Measurements from ENCODE around the gene SLC12A7. TPM values are rescaled to one million over a fixed set of nuclear protein-coding genes. Genes with fewer than 3 reads are reported as not detected.

SLC12A7 gene
- total RNA-seq, 2 donors from 2014 or later, result 27.6 to 138 TPM

DNA sequence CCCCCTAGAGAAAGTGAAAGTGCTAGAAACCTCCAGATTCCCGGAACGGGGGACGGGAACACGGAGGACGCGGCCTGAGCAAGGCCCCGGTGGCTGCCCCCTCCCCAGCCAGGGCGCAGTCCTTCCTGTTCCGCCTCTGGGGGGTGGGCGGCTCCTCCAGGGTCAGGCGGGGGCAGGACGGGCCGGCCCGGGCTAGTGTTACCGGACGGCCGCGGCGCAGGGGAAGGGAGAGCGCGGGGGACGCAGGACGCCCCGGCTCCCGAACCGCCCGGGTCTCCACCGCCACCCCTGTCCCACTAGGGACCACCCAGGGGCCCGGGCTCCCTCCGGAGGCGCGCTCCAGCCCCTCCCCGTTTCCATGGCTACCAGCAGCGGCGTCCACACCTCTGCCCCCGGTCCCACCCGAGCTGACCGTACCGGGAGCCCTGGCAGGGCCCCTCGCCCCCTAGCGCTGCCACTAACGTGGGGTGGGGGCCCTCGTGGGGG is 579 bp downstream of the SLC12A7 start:
- TF ChIP-seq POLR2A (IDR thresholded peaks at IDR 0.05), result no peak
- TF ChIP-seq POLR2AphosphoS5 (IDR thresholded peaks at IDR 0.05), result no peak
- TF ChIP-seq, protein P1, sequence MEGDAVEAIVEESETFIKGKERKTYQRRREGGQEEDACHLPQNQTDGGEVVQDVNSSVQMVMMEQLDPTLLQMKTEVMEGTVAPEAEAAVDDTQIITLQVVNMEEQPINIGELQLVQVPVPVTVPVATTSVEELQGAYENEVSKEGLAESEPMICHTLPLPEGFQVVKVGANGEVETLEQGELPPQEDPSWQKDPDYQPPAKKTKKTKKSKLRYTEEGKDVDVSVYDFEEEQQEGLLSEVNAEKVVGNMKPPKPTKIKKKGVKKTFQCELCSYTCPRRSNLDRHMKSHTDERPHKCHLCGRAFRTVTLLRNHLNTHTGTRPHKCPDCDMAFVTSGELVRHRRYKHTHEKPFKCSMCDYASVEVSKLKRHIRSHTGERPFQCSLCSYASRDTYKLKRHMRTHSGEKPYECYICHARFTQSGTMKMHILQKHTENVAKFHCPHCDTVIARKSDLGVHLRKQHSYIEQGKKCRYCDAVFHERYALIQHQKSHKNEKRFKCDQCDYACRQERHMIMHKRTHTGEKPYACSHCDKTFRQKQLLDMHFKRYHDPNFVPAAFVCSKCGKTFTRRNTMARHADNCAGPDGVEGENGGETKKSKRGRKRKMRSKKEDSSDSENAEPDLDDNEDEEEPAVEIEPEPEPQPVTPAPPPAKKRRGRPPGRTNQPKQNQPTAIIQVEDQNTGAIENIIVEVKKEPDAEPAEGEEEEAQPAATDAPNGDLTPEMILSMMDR (IDR thresholded peaks at IDR 0.05), result no peak
- intact Hi-C loops (cut with DNase I), result no loop called here
- DNase-seq (ENCODE audit: low spot score), result no peak

DNA sequence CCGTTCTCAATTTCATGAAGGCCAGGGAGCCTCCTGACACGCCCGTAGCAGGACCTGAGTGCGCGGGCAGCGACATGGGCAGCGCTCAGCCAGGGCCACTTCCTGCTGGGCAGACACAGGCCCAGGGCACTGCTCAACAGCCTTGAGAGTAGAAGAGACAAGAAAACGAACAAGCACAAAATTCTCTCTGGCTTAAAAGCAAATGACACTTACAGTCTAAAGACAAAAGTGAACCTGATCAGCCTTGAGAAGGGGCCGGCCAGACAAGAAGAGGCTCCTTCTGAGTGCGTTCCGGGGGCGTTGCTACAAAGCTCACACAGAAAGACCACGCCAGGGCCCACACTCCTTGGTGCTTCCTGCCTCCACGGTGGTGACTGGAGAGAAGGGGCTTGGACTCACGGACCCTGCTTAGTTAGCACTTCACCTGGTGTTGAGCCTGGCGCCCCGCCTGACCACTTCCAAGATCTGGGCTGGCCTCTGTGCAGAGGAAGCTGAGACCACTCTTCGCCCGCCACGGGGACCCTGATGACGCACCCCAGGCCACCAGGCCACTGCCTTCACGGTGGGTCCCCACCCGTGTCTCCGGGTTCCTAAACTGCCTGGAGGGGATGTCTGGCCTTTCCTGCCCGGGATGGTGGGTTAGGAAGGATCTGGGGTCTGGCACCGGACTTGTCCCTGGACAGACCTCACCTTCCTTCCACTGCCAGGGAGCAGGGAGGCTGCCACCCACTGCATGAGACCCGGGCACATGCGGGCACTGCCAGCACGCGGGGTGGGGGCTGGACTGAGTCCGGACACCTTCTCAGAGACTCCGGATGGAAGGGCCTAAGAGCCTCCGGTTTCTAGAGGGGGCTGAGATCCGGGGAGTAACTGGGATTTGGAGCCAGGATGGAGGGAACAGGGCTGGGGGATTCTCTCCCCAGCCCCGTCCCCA is 1.3 kb downstream of the SLC12A7 start:
- Histone ChIP-seq H3K27ac (peak overlapping the region; percentile 81 to 83), H3K36me3 (no peaks in the 10 kb centered on the region), H3K9me3 (no peaks in the 10 kb centered on the region), H3K4me1 (replicated peaks) (peaks cover 3% of the 10 kb centered on the region), H3K4me3 (peak overlapping the region; percentile 95 to 98), H3K27me3 (replicated peaks; ENCODE audit: insufficient read depth) (no peaks in the 10 kb centered on the region)
- intact Hi-C loops (cut with DNase I), result no loop called here
- no peak for DNase-seq (ENCODE audit: low spot score)
- TF ChIP-seq POLR2AphosphoS5 (IDR thresholded peaks at IDR 0.05) (no peak), POLR2A (IDR thresholded peaks at IDR 0.05) (no peak)
- TF ChIP-seq, protein P1 (IDR thresholded peaks at IDR 0.05), result no peak
- WGBS, result 36% methylated on average over 35 of the region's 35 CpGs

More for the DNA sequence above, 579 bp downstream of the SLC12A7 start:
- WGBS, result 0% methylated on average over 8 of the region's 43 CpGs
- no peaks in the 10 kb centered on the region for H3K36me3 ChIP-seq
- no peaks in the 10 kb centered on the region for H3K27me3 ChIP-seq (replicated peaks; ENCODE audit: insufficient read depth)
- H3K4me3 ChIP-seq, result peak overlapping the region; percentile 95 to 98
- H3K27ac ChIP-seq, result peak overlapping the region; percentile 81 to 83
- peaks cover 3% of the 10 kb centered on the region for H3K4me1 ChIP-seq (replicated peaks)
- no peaks in the 10 kb centered on the region for H3K9me3 ChIP-seq

DNA sequence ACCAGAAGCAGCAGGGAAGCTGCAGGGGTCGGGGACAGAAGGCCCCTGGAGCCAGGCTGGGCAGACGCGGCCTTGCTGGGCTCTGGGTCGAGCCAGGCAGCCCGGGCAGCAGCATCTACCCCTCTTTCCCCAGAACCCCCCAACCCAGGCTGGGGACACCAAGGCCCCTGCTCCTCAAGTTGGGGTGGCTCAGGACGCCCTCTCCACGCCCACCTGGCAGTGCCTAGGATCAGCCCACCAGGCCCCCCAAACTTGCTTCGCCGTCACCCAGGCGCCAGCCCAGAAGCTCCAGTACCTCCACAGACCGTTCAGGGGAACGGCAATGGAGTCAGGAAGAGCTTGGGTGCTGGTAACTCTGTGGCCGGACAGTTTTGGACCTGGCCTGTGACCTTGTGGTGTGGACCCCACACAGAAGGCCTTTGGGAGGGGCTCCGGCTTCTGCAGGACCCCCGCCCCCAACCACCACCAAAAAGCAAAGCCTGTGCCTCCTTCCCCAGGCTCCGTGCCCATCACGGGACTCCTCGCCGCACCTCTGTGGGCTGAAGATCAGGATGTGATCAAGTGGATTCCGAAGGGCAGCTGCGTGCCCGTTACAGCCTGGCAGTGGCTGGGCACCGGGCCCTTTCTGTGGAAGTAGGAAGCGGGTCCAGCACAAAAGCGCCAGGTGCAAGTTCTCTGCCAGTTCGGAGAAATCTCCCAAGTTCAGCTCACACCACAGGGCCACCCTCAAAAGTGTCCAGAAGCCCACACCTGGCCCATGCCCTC is 2.1 kb downstream of the SLC12A7 start:
- intact Hi-C loops (cut with DNase I), result no loop called here
- Histone ChIP-seq H3K36me3 (no peaks in the 10 kb centered on the region), H3K27me3 (replicated peaks; ENCODE audit: insufficient read depth) (no peaks in the 10 kb centered on the region), H3K27ac (peak overlapping the region in 1 of 2 donors; percentile 81), H3K4me1 (replicated peaks) (peaks cover 4% of the 10 kb centered on the region), H3K9me3 (no peaks in the 10 kb centered on the region), H3K4me3 (no peak overlapping the region)
- WGBS, result 93% methylated on average over 26 of the region's 26 CpGs
- TF ChIP-seq POLR2A (IDR thresholded peaks at IDR 0.05) (no peak), POLR2AphosphoS5 (IDR thresholded peaks at IDR 0.05) (no peak)
- TF ChIP-seq, protein P1 (IDR thresholded peaks at IDR 0.05), result no peak
- DNase-seq (ENCODE audit: low spot score), result no peak

DNA sequence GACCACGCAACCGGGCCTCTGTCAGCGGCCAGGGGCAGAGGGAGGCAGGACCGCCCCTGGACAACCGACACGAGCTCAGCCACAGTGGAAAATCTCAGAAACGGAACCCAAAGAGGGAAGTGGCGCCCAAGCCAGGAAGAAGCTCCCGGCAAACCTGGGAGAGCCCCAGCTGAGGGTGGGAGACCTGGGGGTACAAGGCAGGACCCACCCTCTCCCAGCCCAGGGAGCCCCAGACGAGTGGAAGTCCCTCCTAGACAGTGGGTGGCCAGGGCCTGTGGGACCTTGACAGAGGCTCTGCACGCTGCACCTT is 3.0 kb downstream of the SLC12A7 start:
- no peak for DNase-seq (ENCODE audit: low spot score)
- peak overlapping the region in 1 of 2 donors; percentile 2 for H3K27ac ChIP-seq
- no peaks in the 10 kb centered on the region for H3K9me3 ChIP-seq
- intact Hi-C loops (cut with DNase I), result no loop called here
- H3K36me3 ChIP-seq, result no peaks in the 10 kb centered on the region
- H3K4me3 ChIP-seq, result no peak overlapping the region
- H3K4me1 ChIP-seq (replicated peaks), result peaks cover 13% of the 10 kb centered on the region
- 79% methylated on average over 10 of the region's 11 CpGs for WGBS
- no peak for TF ChIP-seq POLR2A (IDR thresholded peaks at IDR 0.05)
- TF ChIP-seq POLR2AphosphoS5 (IDR thresholded peaks at IDR 0.05), result no peak
- TF ChIP-seq, protein P1 (IDR thresholded peaks at IDR 0.05), result no peak
- no peaks in the 10 kb centered on the region for H3K27me3 ChIP-seq (replicated peaks; ENCODE audit: insufficient read depth)
